ENCODE data around the gene ZNF710. TPM values are rescaled to one million over a fixed set of nuclear protein-coding genes. Genes with fewer than 3 reads are reported as not detected.

Gene ZNF710
- total RNA-seq, 1 donor from 2014 or later = 26.9 TPM

GRCh38 chr15:89964232-89964954, 36.7 kb upstream of the ZNF710 start:
- H3K4me3 Mint-ChIP-seq (ENCODE audit: unreplicated experiment) = no peak overlapping the region
- H3K27me3 ChIP-seq (ENCODE audit: insufficient read depth, low read length) = no peaks in the 10 kb centered on the region
- H3K27me3 Mint-ChIP-seq (ENCODE audit: low read depth, unreplicated experiment) = peaks cover 4% of the 10 kb centered on the region
- no peaks in the 10 kb centered on the region for H3K4me1 Mint-ChIP-seq (ENCODE audit: low read depth, unreplicated experiment)
- H2AFZ ChIP-seq (ENCODE audit: low read depth, low read length) = no peak overlapping the region
- no peak overlapping the region for H3K9ac ChIP-seq (ENCODE audit: low read length)
- no peak overlapping the region for H3K27ac Mint-ChIP-seq (ENCODE audit: unreplicated experiment)
- H4K20me1 ChIP-seq (ENCODE audit: insufficient read depth, low read length) = no peaks in the 10 kb centered on the region
- H3K4me3 ChIP-seq (ENCODE audit: insufficient read depth, low read depth, low read length) = no peak overlapping the region
- no peaks in the 10 kb centered on the region for H3K4me1 ChIP-seq (ENCODE audit: insufficient read depth, low read length)
- FAIRE-seq (no peak), DNase-seq (ENCODE audit: low read depth) (no peak)
- no peaks in the 10 kb centered on the region for H3K36me3 ChIP-seq (ENCODE audit: insufficient read depth, low read length)
- TF ChIP-seq EZH2 (IDR thresholded peaks at IDR 0.05; ENCODE audit: insufficient read depth, low read length) (no peak), CTCF (IDR thresholded peaks at IDR 0.05; ENCODE audit: insufficient read depth, low read depth, low read length) (no peak)
- no peak overlapping the region for H3K27ac ChIP-seq (ENCODE audit: low read depth, low read length)
- H3K4me2 ChIP-seq (ENCODE audit: low read length) = no peak overlapping the region
- no peaks in the 10 kb centered on the region for H3K9me3 ChIP-seq (ENCODE audit: insufficient read depth, low read depth, low read length)
- no peaks in the 10 kb centered on the region for H3K79me2 ChIP-seq (ENCODE audit: insufficient read depth, low read length)
- no peaks in the 10 kb centered on the region for H3K36me3 Mint-ChIP-seq (ENCODE audit: low read depth, unreplicated experiment)
- H3K9me3 Mint-ChIP-seq (ENCODE audit: unreplicated experiment) = no peaks in the 10 kb centered on the region

- H3K27ac ChIP-seq (ENCODE audit: low read depth, low read length) = no peak overlapping the region
- no peaks in the 10 kb centered on the region for H3K27me3 ChIP-seq (ENCODE audit: insufficient read depth, low read length)
- no peak overlapping the region for H2AFZ ChIP-seq (ENCODE audit: low read depth, low read length)
- no peak for DNase-seq (ENCODE audit: low read depth)
- Mint-ChIP-seq H3K27ac (ENCODE audit: unreplicated experiment) (no peak overlapping the region), H3K36me3 (ENCODE audit: low read depth, unreplicated experiment) (no peaks in the 10 kb centered on the region), H3K4me3 (ENCODE audit: unreplicated experiment) (no peak overlapping the region), H3K9me3 (ENCODE audit: unreplicated experiment) (no peaks in the 10 kb centered on the region), H3K4me1 (ENCODE audit: low read depth, unreplicated experiment) (no peaks in the 10 kb centered on the region), H3K27me3 (ENCODE audit: low read depth, unreplicated experiment) (peaks cover 9% of the 10 kb centered on the region)
- H3K4me1 ChIP-seq (ENCODE audit: insufficient read depth, low read length) = no peaks in the 10 kb centered on the region
- H3K9me3 ChIP-seq (ENCODE audit: insufficient read depth, low read depth, low read length) = no peaks in the 10 kb centered on the region
- no peaks in the 10 kb centered on the region for H3K79me2 ChIP-seq (ENCODE audit: insufficient read depth, low read length)
- no peaks in the 10 kb centered on the region for H3K36me3 ChIP-seq (ENCODE audit: insufficient read depth, low read length)
- no peak for TF ChIP-seq EZH2 (IDR thresholded peaks at IDR 0.05; ENCODE audit: insufficient read depth, low read length)
- no peak for TF ChIP-seq CTCF (IDR thresholded peaks at IDR 0.05; ENCODE audit: insufficient read depth, low read depth, low read length)
- H4K20me1 ChIP-seq (ENCODE audit: insufficient read depth, low read length) = no peaks in the 10 kb centered on the region
- no peak for FAIRE-seq
- no peak overlapping the region for H3K9ac ChIP-seq (ENCODE audit: low read length)
- no peak overlapping the region for H3K4me3 ChIP-seq (ENCODE audit: insufficient read depth, low read depth, low read length)
- no peak overlapping the region for H3K4me2 ChIP-seq (ENCODE audit: low read length)
Observed at GRCh38 chr15:89967881-89968280, 33.2 kb upstream of the ZNF710 start.

GRCh38 chr15:89971592-89971997, 29.5 kb upstream of the ZNF710 start:
- peak; percentile 14 for DNase-seq (ENCODE audit: low read depth)
- no peaks in the 10 kb centered on the region for H3K79me2 ChIP-seq (ENCODE audit: insufficient read depth, low read length)
- H4K20me1 ChIP-seq (ENCODE audit: insufficient read depth, low read length) = no peaks in the 10 kb centered on the region
- Mint-ChIP-seq H3K4me3 (ENCODE audit: unreplicated experiment) (no peak overlapping the region), H3K27ac (ENCODE audit: unreplicated experiment) (no peak overlapping the region), H3K27me3 (ENCODE audit: low read depth, unreplicated experiment) (peaks cover 20% of the 10 kb centered on the region), H3K9me3 (ENCODE audit: unreplicated experiment) (peaks cover 2% of the 10 kb centered on the region), H3K4me1 (ENCODE audit: low read depth, unreplicated experiment) (no peaks in the 10 kb centered on the region), H3K36me3 (ENCODE audit: low read depth, unreplicated experiment) (no peaks in the 10 kb centered on the region)
- FAIRE-seq = no peak
- H3K4me3 ChIP-seq (ENCODE audit: insufficient read depth, low read depth, low read length) = no peak overlapping the region
- no peak overlapping the region for H3K4me2 ChIP-seq (ENCODE audit: low read length)
- no peaks in the 10 kb centered on the region for H3K9me3 ChIP-seq (ENCODE audit: insufficient read depth, low read depth, low read length)
- H2AFZ ChIP-seq (ENCODE audit: low read depth, low read length) = no peak overlapping the region
- no peak for TF ChIP-seq EZH2 (IDR thresholded peaks at IDR 0.05; ENCODE audit: insufficient read depth, low read length)
- peak; percentile 54 for TF ChIP-seq CTCF (IDR thresholded peaks at IDR 0.05; ENCODE audit: insufficient read depth, low read depth, low read length)
- no peak overlapping the region for H3K27ac ChIP-seq (ENCODE audit: low read depth, low read length)
- no peak overlapping the region for H3K9ac ChIP-seq (ENCODE audit: low read length)
- peaks cover 6% of the 10 kb centered on the region for H3K27me3 ChIP-seq (ENCODE audit: insufficient read depth, low read length)
- no peaks in the 10 kb centered on the region for H3K4me1 ChIP-seq (ENCODE audit: insufficient read depth, low read length)
- no peaks in the 10 kb centered on the region for H3K36me3 ChIP-seq (ENCODE audit: insufficient read depth, low read length)
